HG02938 (cell line): ENCODE results near the gene PANK4.
A peak's percentile ranks its signal among the peaks of the same experiment; 100 is the strongest.

Experiments
- ATAC-seq: cut with Tn5 transposase; IDR thresholded peaks from one replicate; pipeline ENCODE4 v1.9.1; 2021; ENCODE audit warnings: mild to moderate bottlenecking, moderate library complexity; ENCODE audit not compliant: unreplicated experiment

The PANK4 gene

DNA sequence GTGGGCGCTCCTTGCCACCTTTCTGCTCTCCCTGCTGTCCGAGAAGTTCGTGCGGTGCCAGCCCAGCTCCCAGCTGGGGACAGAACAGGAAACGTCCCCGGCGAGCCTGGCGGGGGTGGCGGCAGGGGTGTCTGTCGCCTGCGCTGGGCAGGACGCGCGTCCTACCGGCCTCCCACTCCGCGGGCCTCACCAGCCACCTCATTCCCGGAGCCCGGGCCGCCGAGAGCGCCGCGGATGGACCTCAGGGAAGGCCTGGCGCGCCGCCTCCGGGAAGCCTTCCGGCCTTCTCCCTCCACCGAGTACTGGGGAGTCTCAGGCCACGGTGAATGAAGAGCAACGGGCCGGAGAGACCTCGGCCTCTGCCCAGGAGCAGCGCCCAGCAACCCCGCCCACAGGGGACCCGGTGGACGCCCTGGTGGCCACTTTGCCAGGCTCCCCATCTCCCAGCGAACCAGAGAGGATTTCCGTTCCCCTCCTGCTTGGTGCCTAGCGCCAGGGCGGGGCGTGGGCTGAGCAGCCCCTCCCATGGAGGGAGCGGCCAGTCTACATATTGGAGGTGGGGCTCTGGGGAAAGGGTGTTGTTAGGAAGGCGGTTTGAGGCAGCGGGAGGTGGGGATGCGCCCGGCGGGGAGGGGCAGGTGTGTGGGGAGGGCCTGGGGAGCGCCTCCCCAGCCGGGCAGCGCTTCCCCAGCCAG lies 20.3 kb upstream of the PANK4 start:
- ATAC-seq, result peak; percentile 29

DNA sequence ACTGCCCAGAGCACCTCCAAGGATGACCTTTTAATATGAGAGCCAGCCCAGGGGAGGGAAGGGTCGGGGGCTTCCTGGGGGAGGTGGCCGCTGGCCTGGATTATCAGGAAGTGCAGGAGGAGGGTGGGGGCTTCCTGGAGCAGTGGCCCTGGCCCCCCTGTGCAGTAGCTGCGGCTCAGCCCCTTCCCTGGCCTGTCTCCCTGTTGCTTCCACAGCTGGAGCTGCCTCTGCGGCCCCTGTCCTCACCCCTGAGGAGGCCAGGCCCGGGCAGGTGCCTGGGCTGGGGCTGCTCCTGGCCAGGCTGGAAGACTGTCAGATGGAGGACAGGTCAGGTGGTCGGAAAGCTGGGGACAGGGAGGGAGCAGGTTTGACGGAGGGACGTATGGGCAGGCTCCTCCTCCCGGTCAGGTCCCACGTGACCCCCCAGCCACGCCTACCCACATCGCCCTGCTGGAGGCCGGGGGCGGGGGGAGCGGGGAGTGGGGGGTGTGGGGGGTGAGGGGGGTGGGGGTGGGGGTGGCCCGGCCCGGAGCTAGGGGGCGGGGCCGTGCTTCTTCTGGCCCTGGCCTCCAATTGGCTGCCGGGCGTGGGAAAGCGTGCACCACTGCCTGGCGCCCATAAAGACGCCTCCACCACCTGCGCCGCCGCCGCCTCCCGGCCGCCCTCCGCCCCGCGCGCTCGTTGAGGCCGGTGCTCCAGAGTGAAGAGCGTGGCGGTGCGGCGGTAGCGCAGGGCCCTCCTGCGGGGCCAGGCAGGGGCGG lies 19.5 kb upstream of the PANK4 start:
- ATAC-seq, result peak; percentile 23

DNA sequence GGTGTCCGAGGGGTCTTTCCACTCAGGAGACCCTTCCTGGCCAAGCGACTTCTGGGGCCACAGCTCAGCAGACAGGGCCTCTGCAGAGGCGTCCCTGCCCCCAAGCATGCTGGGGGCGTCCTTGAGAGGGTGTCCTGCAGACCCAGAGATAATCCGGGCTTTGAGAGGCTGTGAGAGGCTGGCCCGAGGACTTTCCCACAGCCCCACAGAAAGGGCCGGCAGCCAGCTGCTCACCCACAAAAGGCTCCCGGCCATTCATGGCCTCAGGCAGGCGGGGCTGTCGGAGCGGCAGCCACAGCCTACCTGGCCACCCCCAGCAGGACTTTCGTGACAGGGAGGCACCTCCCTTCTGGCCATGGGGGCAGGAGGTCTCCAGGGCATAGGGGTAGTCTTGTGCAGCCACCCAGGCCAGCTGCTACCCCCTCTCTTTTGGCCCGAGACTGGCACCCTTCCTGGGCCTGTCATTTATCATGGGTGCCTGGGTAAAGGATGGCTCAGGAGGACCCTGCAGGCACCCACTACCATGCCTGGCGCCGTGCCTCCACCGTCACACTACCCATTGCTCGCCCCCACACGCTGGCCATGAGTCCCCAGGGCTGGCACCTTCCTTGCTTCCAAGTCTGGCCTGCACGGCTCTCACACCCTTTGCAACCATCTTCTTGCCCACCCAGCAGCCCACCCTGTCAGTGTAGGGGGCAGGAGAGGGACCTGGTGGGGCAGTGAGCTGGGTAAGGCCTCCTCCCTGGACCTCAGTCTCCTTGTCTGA lies 18.7 kb upstream of the PANK4 start:
- no peak for ATAC-seq

DNA sequence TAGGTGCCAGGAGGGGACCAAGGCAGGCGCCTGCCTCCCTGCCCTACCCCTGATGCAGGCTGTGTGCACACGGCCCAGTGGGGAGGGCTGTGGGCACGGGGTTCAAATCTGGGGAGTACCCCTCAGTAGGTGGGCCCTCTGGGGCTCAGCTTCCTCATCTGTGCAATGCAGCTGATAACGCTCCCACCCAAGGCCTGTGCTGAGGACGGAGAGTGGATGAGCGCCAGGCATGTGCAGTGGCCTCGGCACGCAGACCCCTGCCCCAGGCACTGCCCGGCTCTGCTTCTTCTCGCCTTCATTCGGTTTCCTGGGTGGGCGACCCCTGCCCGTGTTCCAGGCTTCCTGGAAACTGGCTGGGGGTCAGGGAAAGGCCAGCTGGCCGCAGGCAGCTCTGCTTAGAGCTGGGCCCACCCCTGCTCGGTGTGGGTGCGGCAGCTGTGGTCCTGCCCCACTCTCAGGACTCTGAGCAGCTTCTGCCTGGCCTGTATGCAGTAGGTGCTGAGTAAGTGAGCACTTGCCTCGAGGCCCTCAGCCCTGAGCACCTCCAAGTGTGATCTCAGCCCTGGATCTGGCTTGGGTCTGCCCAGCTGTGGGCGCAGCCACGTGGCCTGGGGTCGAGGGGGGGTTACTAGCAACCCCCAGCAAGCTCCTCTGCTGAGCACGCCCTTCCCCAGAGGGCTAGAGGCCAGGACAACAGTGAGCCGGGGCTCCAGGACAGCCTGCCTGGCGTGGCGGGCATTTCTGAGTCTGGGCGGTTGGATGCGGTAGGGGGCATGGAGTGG lies 17.9 kb upstream of the PANK4 start:
- no peak for ATAC-seq

DNA sequence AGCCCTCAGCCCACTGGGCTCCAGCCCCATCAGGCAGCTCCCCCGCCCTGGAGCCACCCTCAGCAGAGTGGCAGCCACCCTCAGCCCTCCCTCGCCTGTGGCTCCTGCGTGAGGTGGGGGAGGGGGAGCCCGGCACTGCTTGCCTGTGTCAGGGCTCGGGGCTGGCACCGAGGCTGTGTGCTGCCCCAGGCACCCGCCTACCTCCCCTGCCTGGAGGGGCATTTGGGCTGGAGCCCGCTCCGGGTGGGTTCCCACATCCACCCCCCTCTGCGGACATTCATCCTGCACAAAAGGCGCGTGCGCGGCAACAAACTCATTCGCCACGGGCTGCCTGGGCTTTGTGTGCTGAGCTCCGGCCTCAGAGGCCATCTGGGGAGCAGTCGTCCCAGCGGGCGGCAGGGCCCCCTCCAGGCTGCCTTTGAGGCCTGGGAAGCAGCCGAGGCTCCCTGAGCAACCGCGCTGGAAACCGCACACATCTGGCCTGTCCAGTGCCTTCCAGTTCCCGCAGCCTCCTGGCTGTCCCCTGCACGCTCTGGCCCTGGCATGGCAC lies 17.2 kb upstream of the PANK4 start:
- no peak for ATAC-seq

DNA sequence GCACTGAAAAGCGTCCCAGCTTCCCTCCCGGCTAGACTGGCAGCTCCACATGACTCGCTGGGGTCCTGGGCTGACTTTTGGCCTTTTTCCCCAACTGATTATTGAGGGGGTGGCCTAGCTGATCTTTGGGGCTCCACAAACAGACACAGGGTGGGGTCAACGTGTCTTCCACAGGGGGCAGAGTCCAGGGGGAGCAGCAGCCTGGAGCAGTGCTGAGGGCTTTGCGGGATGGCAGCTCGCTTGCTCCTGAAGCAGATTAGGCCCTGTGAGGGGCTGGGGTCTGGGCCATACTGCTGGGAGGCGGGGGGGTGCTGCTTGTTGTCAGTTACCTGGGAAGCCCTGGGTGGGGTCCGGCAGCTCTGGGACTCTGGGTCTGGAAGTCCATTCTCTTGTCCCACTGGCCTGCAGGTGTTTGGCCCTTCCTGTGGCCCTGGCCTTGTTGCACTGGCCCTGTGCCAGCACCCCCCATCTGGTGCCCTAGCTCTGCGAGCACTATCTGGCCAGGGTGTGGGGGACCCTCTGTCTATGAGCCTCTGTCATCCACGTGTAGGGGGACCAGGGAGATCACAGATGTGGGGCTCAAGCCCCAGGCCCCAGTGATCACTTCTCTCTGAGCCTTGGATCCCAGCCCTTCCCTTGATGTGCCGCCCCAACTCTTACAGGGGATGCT lies 16.0 kb upstream of the PANK4 start:
- ATAC-seq, result no peak

DNA sequence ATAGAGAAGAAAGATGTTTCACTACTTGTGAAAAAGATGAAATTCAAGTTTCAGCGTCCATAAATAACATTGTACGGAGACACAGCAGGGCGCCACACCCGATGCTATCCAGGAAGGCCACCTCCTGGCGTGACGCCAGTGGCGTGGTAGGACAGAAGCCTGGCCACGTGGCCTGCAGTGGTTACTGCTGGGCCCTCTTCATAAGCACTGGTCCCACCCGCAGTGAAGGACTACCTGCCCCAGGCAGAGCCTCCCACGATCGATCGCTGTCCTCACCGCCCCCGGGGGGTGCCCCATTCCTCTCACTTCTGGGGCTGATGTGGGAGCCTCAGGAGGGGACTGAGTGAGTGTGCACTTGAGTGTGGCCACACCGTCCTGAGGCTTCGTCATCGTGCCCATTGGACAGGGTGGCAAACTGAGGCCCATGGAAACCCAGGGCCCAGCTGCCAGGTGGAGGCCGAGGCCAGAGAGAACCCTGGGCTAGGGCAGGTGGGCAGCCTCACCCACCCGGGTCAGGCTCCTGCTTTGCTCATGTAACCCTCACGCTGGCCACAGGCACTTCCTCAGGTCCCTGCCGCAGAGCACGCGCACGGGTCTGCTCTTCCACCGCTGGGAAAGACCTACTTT lies 15.3 kb upstream of the PANK4 start:
- ATAC-seq, result no peak

DNA sequence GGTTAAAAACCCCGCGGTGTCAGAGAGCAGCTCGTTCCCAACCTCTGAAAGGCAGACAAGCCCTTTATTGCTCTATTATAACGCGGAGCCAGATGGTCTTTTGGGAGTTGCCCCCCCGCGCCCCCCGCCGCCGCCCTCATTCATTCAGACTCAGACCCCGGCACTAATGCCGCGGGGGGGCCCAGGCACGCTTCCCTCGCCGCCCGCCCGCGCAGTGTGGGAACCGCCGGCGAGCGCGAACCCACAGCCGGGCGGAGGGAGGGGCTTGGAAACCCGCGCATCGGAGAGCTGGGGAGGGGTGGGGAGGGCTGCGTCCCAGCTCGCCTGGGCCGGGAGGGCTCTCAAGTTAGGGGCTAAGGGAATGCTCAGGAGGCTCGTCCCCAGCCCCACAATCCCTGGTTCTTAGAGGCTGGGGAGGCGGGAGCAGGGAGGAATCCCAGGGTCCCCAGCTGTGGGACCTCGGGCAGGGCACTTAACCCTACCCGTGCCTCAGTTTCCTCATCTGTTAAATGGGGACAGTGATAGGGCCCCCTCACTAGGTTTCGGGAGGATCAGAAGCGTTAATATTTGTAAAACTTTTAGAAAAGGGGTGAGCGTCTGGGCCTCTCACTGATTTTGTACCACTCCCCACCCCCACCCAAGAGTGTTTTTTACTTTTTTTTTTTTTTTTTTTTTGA lies 14.6 kb upstream of the PANK4 start:
- no peak for ATAC-seq

DNA sequence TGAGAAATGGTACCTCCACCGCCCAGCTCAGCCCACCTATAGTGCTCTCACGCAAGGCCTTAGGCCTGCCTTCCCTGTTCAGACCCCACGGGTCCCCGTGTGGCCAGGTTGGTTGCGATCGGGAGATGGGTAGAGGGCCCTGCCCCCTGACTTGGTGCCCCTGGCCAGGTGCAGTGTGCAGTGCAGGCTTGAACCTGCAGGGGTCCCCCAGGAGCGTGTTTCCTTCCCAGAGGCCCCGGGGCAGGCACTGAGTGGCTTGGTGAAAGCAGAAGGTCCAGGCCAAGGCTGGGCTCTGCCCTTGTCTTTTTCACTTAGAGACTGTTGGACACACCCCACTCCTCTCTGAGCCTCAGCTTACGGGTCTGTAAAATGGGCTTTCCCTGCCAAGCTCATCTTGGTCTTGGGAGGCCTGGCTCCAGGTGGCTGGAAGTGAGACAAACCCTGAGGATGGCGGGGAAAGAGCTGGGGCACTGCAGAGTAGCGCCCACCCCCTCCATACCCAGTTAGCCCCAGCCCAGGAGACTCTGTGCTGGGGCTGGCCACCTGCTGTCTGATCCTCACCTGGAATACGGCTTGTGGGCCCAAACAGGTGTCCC lies 13.0 kb upstream of the PANK4 start:
- no peak for ATAC-seq

DNA sequence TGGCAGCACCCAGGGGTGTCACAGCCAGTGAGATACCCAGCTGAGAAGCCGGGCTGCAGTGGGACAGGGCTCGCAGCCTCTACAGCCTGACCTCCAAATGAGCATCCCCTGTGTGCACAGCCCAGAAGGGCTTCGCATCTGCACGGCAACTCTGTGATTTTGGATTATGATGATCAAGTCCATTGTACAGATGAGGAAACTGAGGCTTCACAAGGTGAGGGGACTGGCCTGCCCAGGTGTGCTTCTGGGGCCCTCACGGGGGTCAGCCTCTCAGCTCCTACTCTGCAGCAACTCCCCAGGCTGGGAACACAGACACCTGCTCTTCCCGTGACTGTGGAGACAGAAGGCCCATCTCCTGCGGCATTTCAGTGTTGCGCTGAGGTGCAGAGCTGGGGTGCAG lies 12.5 kb upstream of the PANK4 start:
- no peak for ATAC-seq

DNA sequence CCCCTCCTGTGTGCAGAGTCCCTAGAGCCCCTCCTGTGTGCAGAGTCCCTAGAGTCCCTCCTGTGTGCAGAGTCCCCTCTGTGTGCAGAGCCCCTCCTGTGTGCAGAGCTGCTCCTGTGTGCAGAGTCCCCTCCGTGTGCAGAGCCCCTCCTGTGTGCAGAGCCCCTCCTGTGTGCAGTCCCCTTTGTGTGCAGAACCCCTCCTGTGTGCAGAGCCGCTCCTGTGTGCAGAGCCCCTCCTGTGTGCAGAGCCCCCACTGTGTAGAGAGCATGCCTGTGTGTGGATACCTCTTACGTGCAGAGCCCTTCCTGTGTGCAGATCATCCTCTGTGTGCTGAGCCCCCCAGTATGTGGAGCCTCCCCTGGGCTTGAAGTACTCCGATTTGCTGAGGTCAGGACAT lies 12.0 kb upstream of the PANK4 start:
- no peak for ATAC-seq

DNA sequence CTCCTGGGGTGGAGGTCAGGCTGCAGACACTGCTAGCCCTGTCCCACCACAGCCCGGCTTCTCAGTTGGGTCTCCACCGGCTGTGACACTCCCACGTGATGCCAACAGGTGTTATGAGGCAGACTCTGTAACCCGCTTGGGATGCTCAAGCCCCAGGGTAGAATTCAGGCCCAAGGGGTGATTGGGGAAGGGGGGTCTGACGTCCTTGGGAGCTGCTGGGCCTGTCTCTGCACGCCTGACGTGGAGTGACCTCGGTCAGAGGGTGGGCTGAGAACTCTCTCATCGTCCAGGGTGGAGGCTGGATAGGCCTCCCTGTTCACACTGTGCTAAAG lies 11.4 kb upstream of the PANK4 start:
- no peak for ATAC-seq

DNA sequence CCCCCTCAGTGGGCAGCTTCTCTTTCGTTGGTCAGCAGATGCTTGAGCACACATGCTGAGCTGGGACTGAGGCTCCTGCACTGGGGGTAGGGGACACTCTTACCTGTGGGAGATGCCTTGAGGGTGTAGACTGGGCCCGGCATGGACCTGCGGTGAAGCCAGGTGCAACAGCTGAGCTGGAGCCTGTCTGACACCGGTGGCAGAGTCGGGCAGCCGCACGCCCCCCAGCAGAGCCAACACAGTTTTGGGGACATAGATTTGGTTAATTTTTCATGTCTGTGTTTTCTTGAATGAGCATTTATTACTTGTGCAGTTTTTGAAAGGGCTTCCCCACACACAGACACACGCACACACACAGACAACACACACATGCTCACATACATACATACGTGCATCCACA lies 9.6 kb upstream of the PANK4 start:
- no peak for ATAC-seq

DNA sequence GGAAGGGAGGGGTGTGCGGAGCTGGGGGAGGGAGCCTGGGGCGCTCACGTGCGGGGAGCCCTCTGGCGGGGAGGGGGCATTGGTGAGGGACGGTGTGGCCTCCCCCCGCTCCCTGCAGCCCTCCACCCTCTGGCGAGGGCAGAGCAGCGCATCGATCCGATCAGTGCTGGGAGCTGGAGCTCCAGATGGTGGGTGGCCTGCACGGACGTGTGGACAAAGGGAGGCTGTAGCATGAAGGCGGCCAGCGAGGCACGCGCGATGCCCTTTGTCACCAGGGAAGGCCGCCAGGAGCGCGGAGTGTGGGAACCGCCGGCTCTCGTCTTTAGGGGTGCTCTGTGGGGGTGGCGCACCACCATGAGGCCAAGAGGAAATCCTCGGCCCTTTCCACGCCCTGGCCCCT lies 9.1 kb upstream of the PANK4 start:
- no peak for ATAC-seq

DNA sequence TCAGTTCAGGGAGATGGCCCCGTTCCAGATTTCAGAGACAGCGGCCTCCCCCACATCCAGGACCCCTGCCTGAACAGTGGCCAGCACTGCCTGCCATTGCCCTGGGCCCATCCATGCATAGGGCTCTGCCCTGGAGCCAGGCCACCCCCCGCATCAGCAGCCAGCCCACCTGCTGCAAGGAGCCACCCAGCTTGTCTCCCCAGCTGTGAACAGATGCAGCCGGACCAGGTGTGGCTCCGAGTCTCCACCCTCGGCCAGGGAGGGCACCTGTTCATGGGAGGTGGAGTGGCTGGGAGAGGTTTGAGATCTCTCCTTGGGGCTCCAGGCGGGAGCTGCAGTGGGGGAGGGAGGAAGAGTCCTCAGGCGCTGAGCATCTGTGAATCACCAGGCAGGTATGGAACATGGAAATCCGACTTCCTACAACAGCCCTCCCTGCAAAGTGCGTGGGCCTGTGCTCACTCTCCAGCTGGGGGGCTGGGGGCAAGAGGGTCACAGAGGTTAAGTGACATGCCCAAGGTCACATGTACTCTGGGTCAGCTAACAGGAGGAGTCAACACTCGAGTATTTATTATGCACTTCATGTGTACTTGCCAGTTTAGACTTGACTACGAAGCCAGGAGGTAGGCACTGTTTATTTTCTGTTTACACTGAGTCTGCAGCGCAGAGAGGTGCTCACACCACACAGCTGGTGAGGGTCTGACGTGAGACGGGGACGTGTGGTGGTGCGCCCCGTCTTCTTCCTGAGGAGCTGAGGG lies 8.5 kb upstream of the PANK4 start:
- no peak for ATAC-seq

DNA sequence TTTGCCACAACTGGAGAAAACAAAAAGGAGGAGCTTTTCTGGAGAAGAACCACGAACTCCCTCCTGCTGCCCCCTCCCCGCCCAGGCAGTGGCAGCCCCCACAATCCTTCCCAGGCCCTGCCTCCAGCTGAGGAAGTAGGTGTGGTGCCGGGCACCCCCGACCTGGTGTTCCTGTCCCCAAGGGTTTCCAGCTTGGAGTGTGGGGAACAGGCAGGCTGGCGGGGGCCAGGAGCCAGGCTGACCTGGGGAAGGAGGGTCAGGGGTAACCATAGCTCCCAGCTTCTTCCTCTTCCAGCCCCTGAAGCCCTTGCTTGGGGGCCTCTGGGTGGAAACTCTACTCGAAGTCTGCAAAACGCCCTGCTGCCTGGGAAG lies 7.9 kb upstream of the PANK4 start:
- ATAC-seq, result no peak

DNA sequence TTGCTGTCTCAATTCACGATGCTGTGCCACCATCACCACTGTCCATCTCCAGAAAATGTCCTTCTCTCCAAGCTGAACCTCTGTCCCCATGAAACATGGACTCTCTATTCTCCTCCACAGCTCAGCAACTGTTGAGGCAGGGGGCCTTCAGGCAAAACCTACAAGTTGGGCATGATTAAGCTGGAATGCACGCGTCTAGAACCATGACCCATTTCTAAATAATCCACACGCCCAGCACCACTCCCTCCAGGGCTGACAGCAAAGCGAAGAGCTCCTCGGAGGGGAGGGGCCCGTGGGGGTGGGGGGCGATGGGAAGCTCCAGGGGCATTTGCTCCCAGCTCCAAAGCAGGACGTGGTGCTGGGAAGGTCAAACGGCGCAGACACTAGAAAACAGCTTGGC lies 7.0 kb upstream of the PANK4 start:
- ATAC-seq, result no peak

DNA sequence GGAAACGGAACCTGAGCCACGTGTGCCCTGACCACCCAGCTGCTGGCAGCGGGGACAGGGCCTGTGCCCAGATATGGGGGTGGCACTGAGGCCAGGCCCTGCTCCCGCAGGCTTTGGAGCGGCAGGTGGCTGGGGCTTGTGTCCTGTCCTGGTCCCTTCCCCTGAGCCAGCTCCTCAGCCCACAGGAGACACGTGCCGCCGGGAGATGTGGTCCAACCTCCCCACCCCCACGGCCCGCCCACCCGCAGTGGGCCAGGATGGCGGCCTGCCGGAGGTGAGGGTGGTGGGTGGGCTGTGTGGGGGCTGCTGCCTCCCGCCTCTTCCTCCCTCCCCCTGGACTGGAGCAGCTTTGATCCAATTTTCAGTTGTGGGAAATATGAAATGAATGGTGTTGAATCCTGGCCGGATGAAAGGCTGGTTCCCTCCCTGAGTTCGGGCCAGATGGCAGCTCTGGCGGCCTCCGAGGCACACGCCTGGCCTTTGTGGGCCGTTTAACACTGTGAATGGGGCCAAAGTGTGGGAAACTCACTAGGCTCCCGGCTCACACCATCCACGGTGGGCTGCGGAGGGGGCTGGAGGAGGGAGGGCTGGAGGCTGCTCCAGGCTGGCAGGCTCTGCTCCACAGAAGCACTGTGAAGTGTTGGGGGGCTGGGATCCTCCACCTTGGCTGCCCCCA lies 6.2 kb upstream of the PANK4 start:
- ATAC-seq, result no peak
